Esophagus muscularis mucosa (tissue), 4 donors: ENCODE measurements around the gene SGSH. TPM values are rescaled to one million over a fixed set of nuclear protein-coding genes. Genes with fewer than 3 reads are reported as not detected.

Experiments used
- DNase-seq: peaks from one replicate; pipeline ENCODE4 v3.0.0-alpha.2; 2017; ENCODE audit errors: extremely low spot score
- H3K27ac ChIP-seq, 4 donors: fragments of 200-600 bp; sonication (generic); replicated peaks in 1 of 4; 1 replicate in 3 of 4; 2 replicates in 1 of 4; pipeline ENCODE4 v1.5.1; 2016 to 2019; ENCODE audit warnings: mild to moderate bottlenecking in 1 of 4
- H3K27me3 ChIP-seq, 4 donors: fragments of 200-600 bp; sonication (generic); one replicate each; pipeline versions ENCODE4 v1.5.1 to v1.6.0; 2016 to 2019
- H3K36me3 ChIP-seq, 4 donors: fragments of 200-600 bp; sonication (generic); one replicate each; pipeline ENCODE4 v1.5.1; 2016 to 2019
- H3K4me1 ChIP-seq, 4 donors: fragments of 200-600 bp; sonication (generic); one replicate each; pipeline ENCODE4 v1.5.1; 2016 to 2019
- H3K4me3 ChIP-seq, 4 donors: fragments of 200-600 bp; sonication (generic); 1 replicate in 2 of 4; 2 replicates in 2 of 4; pipeline ENCODE4 v1.5.1; 2016 to 2019; ENCODE audit warnings: mild to moderate bottlenecking in 4 of 4, moderate library complexity in 1 of 4
- H3K9me3 ChIP-seq, 4 donors: fragments of 200-600 bp; sonication (generic); 1 replicate in 3 of 4; 2 replicates in 1 of 4; pipeline ENCODE4 v1.5.1; 2016 to 2019
- EP300 ChIP-seq: sonication (generic); formaldehyde crosslinking; IDR thresholded peaks from one replicate; pipeline ENCODE4 v1.6.1; 2017; ENCODE audit warnings: antibody characterized with exemption
- POLR2A ChIP-seq: fragments of 450-650 bp; IDR thresholded peaks from one replicate; pipeline ENCODE4 v1.6.1; 2017; ENCODE audit warnings: antibody characterized with exemption, moderate library complexity, mild to moderate bottlenecking, low read depth
- POLR2AphosphoS5 ChIP-seq, 2 donors: sonication (generic); formaldehyde crosslinking; IDR thresholded peaks; one replicate each; pipeline ENCODE4 v1.6.1; 2017; ENCODE audit warnings: antibody characterized with exemption in 2 of 2
- WGBS: methylation state at CpG from one replicate; pipeline ENCODE4 v1.1.5; 2018; 5-methylcytosine and 5-hydroxymethylcytosine counted together
- intact Hi-C: fragments of 100-400 bp; cut with DNase I; formaldehyde crosslinking; loops from one replicate; pipeline ENCODE4 v1.15.1; 2023
- total RNA-seq, 4 donors: library from RNA; depleted of rRNA; stranded (reverse); fragments of >200 nt; gene quantifications; one replicate each; pipeline versions ENCODE4 v1.1.0 to v1.2.1, GENCODE V29; 2016
- TF ChIP-seq, protein P1 (sequence below), 3 experiments: fragments of 200-600 bp in 2 of 3; fragments of 450-650 bp in 1 of 3; sonication (generic) in 2 of 3; IDR thresholded peaks; one replicate each; pipeline ENCODE4 v1.5.1; 2017 to 2019; ENCODE audit warnings: antibody characterized with exemption in 3 of 3, mild to moderate bottlenecking in 2 of 3, moderate library complexity in 1 of 3

SGSH gene
- total RNA-seq, 4 donors from 2014 or later, result 12.9 to 24.4 (median 21.3) TPM

GRCh38 chr17:80254396-80255251, 34.5 kb upstream of the SGSH start:
- DNase-seq, result no peak
- TF ChIP-seq, protein P1, sequence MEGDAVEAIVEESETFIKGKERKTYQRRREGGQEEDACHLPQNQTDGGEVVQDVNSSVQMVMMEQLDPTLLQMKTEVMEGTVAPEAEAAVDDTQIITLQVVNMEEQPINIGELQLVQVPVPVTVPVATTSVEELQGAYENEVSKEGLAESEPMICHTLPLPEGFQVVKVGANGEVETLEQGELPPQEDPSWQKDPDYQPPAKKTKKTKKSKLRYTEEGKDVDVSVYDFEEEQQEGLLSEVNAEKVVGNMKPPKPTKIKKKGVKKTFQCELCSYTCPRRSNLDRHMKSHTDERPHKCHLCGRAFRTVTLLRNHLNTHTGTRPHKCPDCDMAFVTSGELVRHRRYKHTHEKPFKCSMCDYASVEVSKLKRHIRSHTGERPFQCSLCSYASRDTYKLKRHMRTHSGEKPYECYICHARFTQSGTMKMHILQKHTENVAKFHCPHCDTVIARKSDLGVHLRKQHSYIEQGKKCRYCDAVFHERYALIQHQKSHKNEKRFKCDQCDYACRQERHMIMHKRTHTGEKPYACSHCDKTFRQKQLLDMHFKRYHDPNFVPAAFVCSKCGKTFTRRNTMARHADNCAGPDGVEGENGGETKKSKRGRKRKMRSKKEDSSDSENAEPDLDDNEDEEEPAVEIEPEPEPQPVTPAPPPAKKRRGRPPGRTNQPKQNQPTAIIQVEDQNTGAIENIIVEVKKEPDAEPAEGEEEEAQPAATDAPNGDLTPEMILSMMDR (IDR thresholded peaks at IDR 0.05), result no peak
- peak; percentile 56 to 71 for TF ChIP-seq POLR2AphosphoS5 (IDR thresholded peaks at IDR 0.05)
- peak; percentile 76 for TF ChIP-seq EP300
- TF ChIP-seq POLR2A, result no peak
- H3K4me1 ChIP-seq, result peaks cover 5 to 20% (median 18%) of the 10 kb centered on the region in 4 donors
- H3K4me3 ChIP-seq, result no peak overlapping the region
- whole genome bisulfite sequencing, result 70% methylated on average over 13 of the region's 13 CpGs
- intact Hi-C loops, result no loop called here
- no peaks in the 10 kb centered on the region for H3K9me3 ChIP-seq
- no peaks in the 10 kb centered on the region for H3K27me3 ChIP-seq
- H3K27ac ChIP-seq, result peak overlapping the region in 3 of 4 donors; percentile 57 to 68 (median 66)
- H3K36me3 ChIP-seq, result peaks cover 4 to 44% (median 23%) of the 10 kb centered on the region in 4 donors

DNA sequence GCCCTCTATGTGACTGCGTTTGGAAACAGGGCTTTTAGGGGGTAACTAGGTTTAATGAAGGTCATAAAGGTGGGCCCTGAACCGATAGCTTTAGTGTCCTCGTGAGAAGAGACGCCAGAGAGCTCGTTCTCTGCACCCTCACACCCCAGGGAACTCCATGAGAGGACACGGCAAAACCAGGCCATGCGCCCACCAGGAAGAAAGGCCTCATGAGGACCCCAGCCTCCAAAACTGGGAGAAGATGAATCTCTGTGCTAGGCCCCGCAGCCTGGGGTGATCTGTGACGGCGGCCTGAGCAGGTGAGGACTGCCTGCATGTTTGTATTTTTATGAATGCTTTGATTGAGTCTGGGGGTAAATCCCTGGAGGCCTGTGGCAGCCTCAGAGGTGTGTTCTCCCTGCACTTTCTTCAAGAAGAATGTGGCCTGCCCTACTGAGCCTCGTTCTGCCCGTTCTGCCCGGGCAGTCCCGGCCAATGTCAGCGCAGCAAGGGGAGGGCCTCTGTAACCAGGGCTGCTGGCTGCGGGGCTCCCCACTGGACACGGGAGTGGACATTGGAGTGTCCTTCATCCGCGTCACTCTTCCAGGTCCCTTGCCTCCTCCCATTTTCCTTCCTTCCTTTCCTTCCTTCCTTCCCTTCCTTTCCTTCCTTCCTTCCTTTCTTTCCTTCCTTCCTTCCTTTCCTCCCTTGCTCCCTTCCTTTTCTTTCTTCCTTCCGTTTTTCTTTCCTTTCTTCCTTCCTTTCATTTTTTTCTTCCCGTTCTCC, 33.7 kb upstream of the SGSH start:
- H3K27me3 ChIP-seq, result no peaks in the 10 kb centered on the region
- peaks cover 0 to 14% (median 13%) of the 10 kb centered on the region in 4 donors for H3K4me1 ChIP-seq
- peak overlapping the region in 3 of 4 donors; percentile 57 to 68 (median 66) for H3K27ac ChIP-seq
- H3K36me3 ChIP-seq, result peaks cover 4 to 52% (median 31%) of the 10 kb centered on the region in 4 donors
- no peak for DNase-seq
- TF ChIP-seq EP300, result no peak
- no peak for TF ChIP-seq POLR2AphosphoS5 (IDR thresholded peaks at IDR 0.05)
- TF ChIP-seq, protein P1 (IDR thresholded peaks at IDR 0.05), result no peak
- TF ChIP-seq POLR2A, result no peak
- WGBS, result 92% methylated on average over 19 of the region's 21 CpGs
- H3K4me3 ChIP-seq, result no peak overlapping the region
- H3K9me3 ChIP-seq, result no peaks in the 10 kb centered on the region
- intact Hi-C loops, result no loop called here

GRCh38 chr17:80252871-80253270, 32.7 kb upstream of the SGSH start:
- intact Hi-C loops, result no loop called here

DNA sequence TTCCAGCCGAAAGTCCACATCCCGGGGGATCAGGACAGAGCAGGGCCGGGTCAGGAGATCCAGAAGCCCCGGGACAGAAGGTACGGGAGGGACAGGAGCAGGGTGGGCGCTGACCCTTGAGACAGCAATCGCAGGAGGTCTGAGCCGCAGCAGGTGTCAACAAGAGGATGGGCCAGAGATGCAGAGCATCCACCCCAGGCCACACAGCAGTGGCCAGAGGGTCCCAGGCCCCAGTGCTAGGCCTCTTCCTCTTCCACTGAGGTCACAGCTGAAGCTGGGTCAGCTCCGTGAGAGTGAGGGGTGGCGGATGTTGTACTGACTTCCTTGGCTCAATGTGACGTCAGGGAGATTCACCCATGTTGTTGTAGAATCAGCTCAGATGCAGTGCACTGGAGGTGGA, 31.8 kb upstream of the SGSH start:
- intact Hi-C loops, result no loop called here
- DNase-seq, result no peak
- 95% methylated on average over 8 of the region's 11 CpGs for WGBS

More at GRCh38 chr17:80252871-80253270, 32.7 kb upstream of the SGSH start:
- Histone ChIP-seq H3K36me3 (peaks cover 4 to 62% (median 40%) of the 10 kb centered on the region in 4 donors), H3K9me3 (no peaks in the 10 kb centered on the region), H3K4me1 (peaks cover 0 to 14% (median 13%) of the 10 kb centered on the region in 4 donors), H3K27me3 (no peaks in the 10 kb centered on the region), H3K4me3 (no peak overlapping the region), H3K27ac (peak overlapping the region in 1 of 4 donors; percentile 1)
- DNase-seq, result no peak
- 62% methylated on average over 11 of the region's 13 CpGs for WGBS
- TF ChIP-seq POLR2A, result no peak
- TF ChIP-seq, protein P1 (IDR thresholded peaks at IDR 0.05), result peak; percentile 12 to 35 (median 24)

More for the DNA sequence above, 31.8 kb upstream of the SGSH start:
- no peak overlapping the region for H3K27ac ChIP-seq
- H3K9me3 ChIP-seq, result no peaks in the 10 kb centered on the region
- H3K36me3 ChIP-seq, result peaks cover 4 to 71% (median 48%) of the 10 kb centered on the region in 4 donors
- H3K4me3 ChIP-seq, result no peak overlapping the region
- H3K4me1 ChIP-seq, result peaks cover 0 to 14% (median 13%) of the 10 kb centered on the region in 4 donors
- TF ChIP-seq EP300 (no peak), POLR2A (no peak), POLR2AphosphoS5 (IDR thresholded peaks at IDR 0.05) (no peak)
- TF ChIP-seq, protein P1 (IDR thresholded peaks at IDR 0.05), result no peak
- H3K27me3 ChIP-seq, result no peaks in the 10 kb centered on the region
